ENCODE results near the gene ADCY3.

Gene ADCY3

GRCh38 chr2:24785671-24786321, 134.2 kb downstream of the ADCY3 start:
- H3K27ac ChIP-seq, result no peak overlapping the region

GRCh38 chr2:24783641-24784040, 136.4 kb downstream of the ADCY3 start:
- no peak overlapping the region for H3K27ac ChIP-seq
- TF ChIP-seq ZFX (IDR thresholded peaks at IDR 0.05), result no peak
- TF ChIP-seq CTCF (conservative IDR thresholded peaks at IDR 0.05), result no peak

More at GRCh38 chr2:24785671-24786321, 134.2 kb downstream of the ADCY3 start:
- no peak for TF ChIP-seq ZFX (IDR thresholded peaks at IDR 0.05)
- TF ChIP-seq CTCF (conservative IDR thresholded peaks at IDR 0.05), result no peak

GRCh38 chr2:24779116-24779515, 140.9 kb downstream of the ADCY3 start:
- TF ChIP-seq ZFX (IDR thresholded peaks at IDR 0.05), result no peak
- no peak overlapping the region for H3K27ac ChIP-seq

GRCh38 chr2:24774373-24774772, 145.7 kb downstream of the ADCY3 start:
- TF ChIP-seq ZFX (IDR thresholded peaks at IDR 0.05) (no peak), CTCF (conservative IDR thresholded peaks at IDR 0.05) (no peak)
- H3K27ac ChIP-seq, result no peak overlapping the region

- TF ChIP-seq CTCF (conservative IDR thresholded peaks at IDR 0.05) (no peak), ZFX (IDR thresholded peaks at IDR 0.05) (no peak)
- H3K27ac ChIP-seq, result no peak overlapping the region
These were observed 148.1 kb downstream of the ADCY3 start for GRCh38 chr2:24771764-24772586.

GRCh38 chr2:24771061-24771460, 149.0 kb downstream of the ADCY3 start:
- no peak for TF ChIP-seq CTCF (conservative IDR thresholded peaks at IDR 0.05)
- TF ChIP-seq ZFX (IDR thresholded peaks at IDR 0.05), result no peak
- no peak overlapping the region for H3K27ac ChIP-seq

All from C4-2B (cell line).